HT1080 (cell line): ENCODE measurements around the gene MYCBPAP. TPM values are rescaled to one million over a fixed set of nuclear protein-coding genes. Genes with fewer than 3 reads are reported as not detected.
A peak's percentile ranks its signal among the peaks of the same experiment; 100 is the strongest.

Experiments used
- DNase-seq: peaks from one replicate; pipeline ENCODE4 v3.0.0-alpha.2; 2015; ENCODE audit warnings: low read depth
- total RNA-seq: library from RNA; depleted of rRNA; stranded (reverse); fragments of >200 nt; shearing (Covaris generic); gene quantifications from 2 replicates; pipeline ENCODE4 v1.2.3, GENCODE V29; 2014

MYCBPAP gene
- total RNA-seq, 1 experiment from 2014 or later, result not detected

- no peak for DNase-seq
Observed at GRCh38 chr17:50536683-50537646, 28.7 kb downstream of the MYCBPAP start.

- no peak for DNase-seq
Observed at GRCh38 chr17:50537721-50538548, 29.7 kb downstream of the MYCBPAP start.

- no peak for DNase-seq
Observed at GRCh38 chr17:50538549-50539410, 30.5 kb downstream of the MYCBPAP start.

GRCh38 chr17:50539762-50540559 lies 31.7 kb downstream of the MYCBPAP start:
- DNase-seq, result no peak

DNA sequence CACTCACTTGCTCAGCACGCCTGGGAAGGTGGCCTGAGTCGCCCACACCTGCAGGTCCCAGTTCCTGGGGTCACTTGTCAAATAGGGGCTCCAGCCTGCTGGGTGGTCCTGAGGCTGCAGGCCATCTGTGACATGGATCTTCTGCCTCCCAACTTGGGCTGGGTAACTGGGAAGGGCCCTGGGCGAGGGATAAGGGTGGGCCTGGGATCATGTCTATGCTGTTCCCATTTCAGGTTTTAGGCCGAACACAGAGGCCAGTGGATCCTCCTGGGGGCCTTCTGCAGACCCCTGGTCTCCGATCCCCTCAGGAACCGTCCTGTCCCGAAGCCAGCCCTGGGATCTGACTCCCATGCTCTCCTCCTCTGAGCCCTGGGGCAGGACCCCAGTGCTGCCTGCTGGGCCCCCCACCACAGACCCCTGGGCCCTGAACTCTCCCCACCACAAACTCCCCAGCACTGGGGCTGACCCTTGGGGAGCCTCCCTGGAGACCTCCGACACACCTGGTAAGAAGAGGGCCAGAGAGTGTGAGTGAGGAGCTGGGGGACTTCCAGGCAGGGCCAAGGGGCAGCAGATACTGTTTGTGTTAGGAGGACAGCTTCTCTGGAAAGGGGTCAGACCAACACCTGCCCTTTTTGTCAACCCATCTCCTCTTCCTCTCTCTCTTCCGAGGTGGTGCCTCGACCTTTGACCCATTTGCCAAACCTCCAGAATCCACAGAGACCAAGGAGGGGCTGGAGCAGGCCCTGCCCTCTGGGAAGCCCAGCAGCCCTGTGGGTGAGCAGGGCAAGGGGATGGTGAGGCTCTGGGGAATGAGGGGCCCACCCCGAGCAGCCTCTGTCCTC lies 32.5 kb downstream of the MYCBPAP start:
- no peak for DNase-seq

- no peak for DNase-seq
Observed at GRCh38 chr17:50541402-50541715, 33.1 kb downstream of the MYCBPAP start.

DNA sequence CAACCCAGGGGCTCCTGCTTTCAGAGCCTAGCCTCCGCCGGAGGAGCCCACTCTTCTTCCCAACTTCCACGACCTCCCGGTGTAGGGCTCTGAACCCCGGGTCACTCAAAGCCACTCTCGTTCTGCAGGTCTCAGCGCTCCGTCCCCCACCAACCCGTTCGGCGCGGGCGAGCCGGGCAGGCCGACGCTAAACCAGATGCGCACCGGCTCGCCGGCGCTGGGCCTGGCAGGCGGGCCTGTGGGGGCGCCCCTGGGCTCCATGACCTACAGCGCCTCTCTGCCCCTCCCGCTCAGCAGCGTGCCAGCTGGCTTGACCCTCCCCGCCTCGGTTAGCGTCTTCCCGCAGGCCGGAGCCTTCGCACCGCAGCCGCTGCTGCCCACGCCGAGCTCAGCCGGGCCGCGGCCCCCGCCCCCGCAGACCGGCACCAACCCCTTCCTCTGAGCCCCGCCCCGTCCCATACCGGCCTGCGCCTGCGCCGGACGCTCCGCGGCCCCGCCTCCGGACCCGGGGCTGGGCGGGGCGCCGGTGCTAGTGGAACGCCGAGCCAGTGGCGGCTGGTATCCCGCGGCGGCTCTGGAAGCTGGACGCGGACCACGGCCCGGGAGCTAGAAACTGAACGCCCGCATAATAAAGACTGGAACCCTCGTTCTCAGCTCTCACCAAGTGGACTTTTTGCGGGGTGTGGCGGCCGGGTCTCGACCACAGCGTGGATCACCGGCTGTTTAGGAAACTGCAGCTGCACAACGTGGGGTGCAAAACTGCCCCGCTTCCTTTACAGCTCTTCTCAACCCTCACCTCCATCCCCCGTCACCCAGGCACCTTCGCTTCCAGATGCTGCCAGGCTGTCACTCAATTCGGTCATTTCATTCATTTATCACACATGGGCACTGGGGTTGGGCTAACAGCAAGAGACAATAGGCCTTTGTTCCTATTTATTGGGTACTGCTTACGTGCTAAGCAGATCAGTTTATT lies 33.8 kb downstream of the MYCBPAP start:
- peak; percentile 72 for DNase-seq

DNA sequence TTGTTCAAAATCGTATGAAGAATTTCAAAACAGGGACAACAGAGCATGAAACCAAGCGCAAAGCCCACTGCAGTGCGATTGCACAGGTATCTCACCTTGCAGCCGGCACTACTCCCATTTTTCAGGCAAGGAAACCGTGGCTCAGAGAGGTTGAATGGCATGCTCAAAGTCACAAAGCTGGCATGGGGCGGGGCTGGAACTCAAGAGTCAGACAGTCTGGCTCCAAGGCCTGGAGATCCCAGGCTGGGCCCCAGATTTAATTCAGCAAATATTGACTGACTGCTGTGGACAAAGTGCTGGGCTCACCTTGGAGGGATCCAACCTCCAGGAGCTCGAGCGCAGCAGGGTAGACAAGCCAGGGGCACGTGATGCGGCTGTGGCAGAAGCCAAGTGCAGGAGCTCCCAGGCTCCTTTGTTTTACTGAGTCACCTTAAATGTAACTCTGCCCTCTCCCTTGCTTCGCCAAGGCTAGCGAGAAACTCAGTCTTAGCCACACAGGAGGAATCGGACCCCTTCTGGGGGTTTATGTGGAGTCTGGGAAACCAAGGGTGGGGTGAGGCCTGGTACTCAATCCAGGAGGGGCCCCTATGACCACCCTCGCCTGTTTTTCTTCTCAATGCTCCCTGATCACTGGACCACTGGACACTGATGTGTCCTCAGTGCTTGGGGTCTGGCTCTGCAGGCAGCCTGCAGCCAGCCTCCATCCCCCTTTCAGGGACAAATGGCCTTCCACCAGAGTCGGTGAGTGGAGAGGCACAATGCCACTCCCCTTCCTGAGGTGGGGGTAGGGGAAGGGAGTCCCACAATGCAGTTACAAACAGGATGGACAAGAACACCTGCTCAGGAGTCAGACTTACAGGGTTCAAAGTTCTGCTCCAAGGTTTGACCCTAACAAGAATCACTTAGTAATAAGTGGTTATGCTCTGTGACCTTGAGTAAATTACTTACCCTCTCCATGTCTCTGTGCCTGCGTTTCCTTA lies 34.8 kb downstream of the MYCBPAP start:
- DNase-seq, result no peak

- DNase-seq, result no peak
Observed at GRCh38 chr17:50544516-50544915, 36.3 kb downstream of the MYCBPAP start.

DNA sequence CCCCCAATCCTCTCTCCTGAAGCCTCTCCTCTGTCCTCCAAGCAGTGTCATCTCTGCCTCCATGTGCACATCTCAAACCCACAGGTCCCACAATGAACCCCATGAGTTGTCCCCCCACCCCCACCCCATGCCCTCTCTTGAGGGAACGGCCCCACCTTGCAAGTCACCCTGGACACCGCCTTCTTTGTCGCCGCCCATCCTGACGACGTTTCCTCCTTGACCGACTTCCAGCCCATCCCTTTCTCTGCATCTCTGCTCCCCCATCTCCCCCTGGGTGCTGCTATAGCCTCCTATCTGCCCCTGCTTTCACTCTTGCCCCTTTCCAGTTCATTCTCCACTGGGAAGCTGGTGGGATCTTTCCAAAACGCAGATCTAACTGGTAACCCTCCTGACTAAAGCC lies 37.1 kb downstream of the MYCBPAP start:
- no peak for DNase-seq

- no peak for DNase-seq
Observed at GRCh38 chr17:50546701-50547034, 38.4 kb downstream of the MYCBPAP start.

DNA sequence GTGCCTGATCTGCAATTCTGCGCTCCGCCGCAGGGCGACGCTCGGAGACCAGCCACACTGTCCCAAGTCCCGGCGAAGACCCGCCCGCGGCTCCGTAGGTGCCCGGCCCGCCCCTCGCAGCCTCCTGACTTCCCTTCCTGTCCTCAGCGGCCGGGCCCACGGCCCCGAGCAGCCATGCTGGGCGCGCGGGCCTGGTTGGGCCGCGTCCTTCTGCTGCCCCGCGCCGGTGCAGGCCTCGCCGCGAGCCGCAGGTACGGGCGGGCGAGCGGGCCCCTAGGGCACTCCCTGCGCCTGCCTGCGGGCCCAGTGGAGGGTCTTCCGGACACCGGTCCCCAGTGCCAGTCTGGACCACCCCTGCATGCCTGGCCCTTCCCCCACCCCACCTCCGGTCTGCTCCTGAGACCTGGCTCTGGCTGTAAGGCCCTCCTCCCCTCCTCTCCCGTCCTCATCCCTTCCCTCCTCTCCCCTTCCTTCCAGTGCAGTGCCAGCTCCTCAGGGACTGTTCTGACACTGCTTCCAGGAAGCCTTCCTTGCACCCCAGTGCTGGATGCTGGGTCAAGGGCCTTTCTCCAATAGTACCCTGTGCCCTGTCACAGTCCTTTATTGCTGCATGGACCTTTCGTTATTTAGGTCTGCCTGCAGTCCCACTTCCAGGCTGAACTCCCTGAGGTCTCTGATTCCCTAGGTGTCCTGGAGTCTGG lies 38.9 kb downstream of the MYCBPAP start, which contains the start of gene SPATA20:
Gene SPATA20 (plus strand): TSS at position 140 of the 701 bp plus-strand sequence. CDS start 35 bp downstream, at position 175.
- peak; percentile 90 for DNase-seq

- no peak for DNase-seq
Observed at GRCh38 chr17:50547736-50548083, 39.5 kb downstream of the MYCBPAP start.

- DNase-seq, result no peak
Observed at GRCh38 chr17:50548831-50549230, 40.6 kb downstream of the MYCBPAP start.

GRCh38 chr17:50549256-50549941 lies 41.2 kb downstream of the MYCBPAP start:
- DNase-seq, result no peak

- no peak for DNase-seq
Observed at GRCh38 chr17:50549969-50550368, 41.7 kb downstream of the MYCBPAP start.
